Adrenal gland (tissue), 12 donors: Measurements from ENCODE around the gene NPTXR. TPM values are rescaled to one million over a fixed set of nuclear protein-coding genes. Genes with fewer than 3 reads are reported as not detected.

Experiments used
- DNase-seq, 7 donors: peaks; one replicate each; pipeline ENCODE4 v3.0.0-alpha.2; 2019 to 2020
- H3K27ac ChIP-seq, 5 donors: fragments of 200-600 bp; sonication (generic) in 4 of 5; 1 replicate in 3 of 5; 2 replicates in 2 of 5; pipeline versions ENCODE4 v1.5.1 to v1.8.0; 2016 to 2020; ENCODE audit warnings: mild to moderate bottlenecking in 1 of 5
- H3K27me3 ChIP-seq: fragments of 200-600 bp; 2 replicates; pipeline ENCODE4 v1.8.0; 2021
- H3K36me3 ChIP-seq, 2 donors: fragments of 200-600 bp; replicated peaks in 1 of 2; 1 replicate in 1 of 2; 2 replicates in 1 of 2; pipeline versions ENCODE4 v1.5.1 to v1.8.0; 2018 to 2022
- H3K4me1 ChIP-seq, 2 donors: fragments of 200-600 bp; replicated peaks in 1 of 2; 1 replicate in 1 of 2; 2 replicates in 1 of 2; pipeline versions ENCODE4 v1.5.1 to v1.8.0; 2018 to 2021
- H3K4me3 ChIP-seq, 4 donors: fragments of 200-600 bp; sonication (generic) in 3 of 4; one replicate each; pipeline ENCODE4 v1.5.1; 2016 to 2018
- H3K9me3 ChIP-seq, 3 donors: fragments of 200-600 bp; sonication (generic) in 1 of 3; replicated peaks in 1 of 3; 1 replicate in 2 of 3; 2 replicates in 1 of 3; pipeline versions ENCODE4 v1.5.1 to v1.8.0; 2016 to 2021
- CTCF ChIP-seq, 6 experiments: fragments of 450-650 bp in 4 of 6; fragments of 200-600 bp in 2 of 6; sonication (generic) in 1 of 6; IDR thresholded peaks; 1 replicate in 5 of 6; 2 replicates in 1 of 6; pipeline versions ENCODE4 v1.5.1 to v1.8.0; 2016 to 2021; ENCODE audit warnings: antibody characterized with exemption in 6 of 6, mild to moderate bottlenecking in 2 of 6, moderate library complexity in 1 of 6
- POLR2A ChIP-seq, 2 donors: fragments of 450-650 bp; IDR thresholded peaks; one replicate each; pipeline ENCODE4 v1.6.1; 2017; ENCODE audit warnings: antibody characterized with exemption in 2 of 2, mild to moderate bottlenecking in 2 of 2, moderate library complexity in 1 of 2
- WGBS, 4 donors: extraction: QIAGEN DNeasy Blood & Tissue Kit in 2 of 4; methylation state at CpG; one replicate each; pipeline versions ENCODE4 v1.1.5 to v1.1.7; 2013 to 2017; 5-methylcytosine and 5-hydroxymethylcytosine counted together
- intact Hi-C, 2 donors: fragments of 100-400 bp; cut with DNase I; formaldehyde crosslinking; loops; one replicate each; pipeline versions ENCODE4 v1.14.1 to v1.15.0; 2022 to 2023
- polyA plus RNA-seq, 3 donors: library from polyadenylated mRNA; stranded (reverse); fragments of 200-250 nt in 2 of 3; fragments of 350-450 nt in 1 of 3; fragmentation: Illumina TruSeq in 1 of 3; extraction: RNeasy Lipid Tissue Mini Kit (QIAGEN cat#74804) in 1 of 3; gene quantifications; one replicate each; pipeline ENCODE4 v1.2.3, GENCODE V29; 2013 to 2014
- total RNA-seq, 9 donors: library from RNA; depleted of rRNA in 4 of 9; stranded (reverse); fragments of >200 nt in 4 of 9; fragments of 120-200 nt in 1 of 9; fragmentation: NEBNext Ultra II Directional in 1 of 9; extraction: Animal tissue kit (Norgen Biotek cat#: 25700) in 1 of 9; gene quantifications; one replicate each; pipeline versions ENCODE4 v1.1.0 to v1.2.4, GENCODE V29; 2013 to 2023
- donor health status: healthy with polysubstance abuse.
- donor health status: Bipolar disorder and iron deficiency.
- donor health status: DM: yes; HTN: yes; CAD: no.
- donor health status: DM: no; HTN: no; CAD: no.
- donor health status: DM: no; HTN: no; CAD: no.
- donor health status: DM: yes; HTN: yes; CAD: no.

NPTXR gene
- total and polyA plus RNA-seq, 12 donors: 1.2 to 26.9 (median 10.5) TPM

GRCh38 chr22:38882972-38883622, 39.3 kb upstream of the NPTXR start:
- no peak for DNase-seq
- intact Hi-C loops: no loop called here
- H3K27me3 ChIP-seq: no peaks in the 10 kb centered on the region
- no peaks in the 10 kb centered on the region for H3K9me3 ChIP-seq
- H3K4me3 ChIP-seq: no peak overlapping the region
- no peak for TF ChIP-seq CTCF (IDR thresholded peaks at IDR 0.05)
- TF ChIP-seq POLR2A (IDR thresholded peaks at IDR 0.05): no peak
- no peaks in the 10 kb centered on the region for H3K36me3 ChIP-seq
- H3K4me1 ChIP-seq: peaks cover 26 to 37% of the 10 kb centered on the region in 2 donors
- peak overlapping the region in 4 of 5 donors; percentile 82 to 88 (median 85) for H3K27ac ChIP-seq
- WGBS, 4 donors: 50 to 61% (median 54%) methylated on average over 6 to 9 of the region's 9 CpGs

GRCh38 chr22:38881997-38882879, 38.4 kb upstream of the NPTXR start:
- Histone ChIP-seq H3K36me3 (no peaks in the 10 kb centered on the region), H3K9me3 (no peaks in the 10 kb centered on the region), H3K27me3 (no peaks in the 10 kb centered on the region), H3K27ac (peak overlapping the region in 4 of 5 donors; percentile 82 to 88 (median 85)), H3K4me3 (no peak overlapping the region), H3K4me1 (peaks cover 26 to 37% of the 10 kb centered on the region in 2 donors)
- intact Hi-C loops: no loop called here
- DNase-seq: peak; percentile 47 to 85 (median 79)
- 39 to 52% (median 47%) methylated on average over 8 of the region's 8 CpGs for WGBS, 4 donors
- TF ChIP-seq POLR2A (IDR thresholded peaks at IDR 0.05) (peak in 1 of 2 donors; percentile 51), CTCF (IDR thresholded peaks at IDR 0.05) (no peak)

GRCh38 chr22:38881464-38881871, 37.6 kb upstream of the NPTXR start:
- Histone ChIP-seq H3K9me3 (no peaks in the 10 kb centered on the region), H3K27me3 (no peaks in the 10 kb centered on the region), H3K36me3 (no peaks in the 10 kb centered on the region), H3K4me1 (peaks cover 24 to 32% of the 10 kb centered on the region in 2 donors), H3K4me3 (peak overlapping the region in 1 of 4 donors; percentile 28), H3K27ac (peak overlapping the region in 4 of 5 donors; percentile 82 to 88 (median 85))
- intact Hi-C loops: no loop called here
- peak; percentile 72 to 92 (median 85) for DNase-seq
- whole genome bisulfite sequencing, 4 donors: 5 to 26% (median 13%) methylated on average over 9 of the region's 9 CpGs
- TF ChIP-seq POLR2A (IDR thresholded peaks at IDR 0.05): peak in 1 of 2 donors; percentile 85
- peak in 3 of 6 experiments; percentile 11 to 14 (median 12) for TF ChIP-seq CTCF (IDR thresholded peaks at IDR 0.05)

GRCh38 chr22:38879961-38880360, 36.1 kb upstream of the NPTXR start:
- no peaks in the 10 kb centered on the region for H3K27me3 ChIP-seq
- H3K36me3 ChIP-seq: no peaks in the 10 kb centered on the region
- H3K9me3 ChIP-seq: no peaks in the 10 kb centered on the region
- H3K4me3 ChIP-seq: no peak overlapping the region
- H3K4me1 ChIP-seq: peaks cover 20 to 26% of the 10 kb centered on the region in 2 donors
- WGBS, 4 donors: 50 to 81% (median 66%) methylated on average over 5 of the region's 5 CpGs
- TF ChIP-seq CTCF (IDR thresholded peaks at IDR 0.05) (no peak), POLR2A (IDR thresholded peaks at IDR 0.05) (no peak)
- H3K27ac ChIP-seq: no peak overlapping the region
- no peak for DNase-seq
- intact Hi-C loops: loop anchor here in 1 of 2 donors (10.0 kb wide), 1 partner anchor 45 kb away; no protein-coding TSS in a partner anchor
